ENCODE measurements around the gene AFF3. TPM values are rescaled to one million over a fixed set of nuclear protein-coding genes. Genes with fewer than 3 reads are reported as not detected.

AFF3 gene
- total RNA-seq, 3 donors from 2014 or later (not counting 1 experiment from before 2014, with no cell fraction given), result 4.6 to 9.6 (median 5.6) TPM

- Histone ChIP-seq H3K9me3 (ENCODE audit: control insufficient read depth, insufficient read depth, low read length) (no peaks in the 10 kb centered on the region), H3K4me1 (ENCODE audit: control insufficient read depth, insufficient read depth, low read length) (no peaks in the 10 kb centered on the region), H3K4me3 (ENCODE audit: low read length) (no peak overlapping the region), H3K27ac (ENCODE audit: low read length) (no peak overlapping the region), H3K27me3 (ENCODE audit: control insufficient read depth, insufficient read depth, low read length) (no peaks in the 10 kb centered on the region), H3K36me3 (ENCODE audit: control insufficient read depth, insufficient read depth, low read length) (no peaks in the 10 kb centered on the region)
- no peaks in the 10 kb centered on the region for H3K27me3 Mint-ChIP-seq (ENCODE audit: low read depth in 2 of 2)
- no peaks in the 10 kb centered on the region for H3K4me1 Mint-ChIP-seq
- TF ChIP-seq CTCF (IDR thresholded peaks at IDR 0.05), result no peak
- no peaks in the 10 kb centered on the region for H3K9me3 Mint-ChIP-seq
- DNase-seq (no peak), ATAC-seq (no peak)
- H3K27ac Mint-ChIP-seq, result no peak overlapping the region
- H3K36me3 Mint-ChIP-seq, result no peaks in the 10 kb centered on the region
- WGBS (ENCODE audit: insufficient coverage), result 93% methylated on average over 12 of the region's 12 CpGs
- intact Hi-C loops (cut with micrococcal nuclease), result no loop called here
- H3K4me3 Mint-ChIP-seq, result no peak overlapping the region
Measured at GRCh38 chr2:99675130-99675661, 467.2 kb downstream of the AFF3 start.

- Mint-ChIP-seq H3K4me1 (no peaks in the 10 kb centered on the region), H3K4me3 (no peak overlapping the region), H3K27me3 (ENCODE audit: low read depth in 2 of 2) (no peaks in the 10 kb centered on the region), H3K27ac (no peak overlapping the region), H3K36me3 (no peaks in the 10 kb centered on the region), H3K9me3 (no peaks in the 10 kb centered on the region)
- H3K4me1 ChIP-seq (ENCODE audit: control insufficient read depth, insufficient read depth, low read length), result no peaks in the 10 kb centered on the region
- ATAC-seq, result no peak
- H3K27ac ChIP-seq (ENCODE audit: low read length), result no peak overlapping the region
- TF ChIP-seq CTCF (IDR thresholded peaks at IDR 0.05), result no peak
- 95% methylated on average over 6 of the region's 8 CpGs for WGBS (ENCODE audit: insufficient coverage)
- no peak for DNase-seq
- H3K27me3 ChIP-seq (ENCODE audit: control insufficient read depth, insufficient read depth, low read length), result no peaks in the 10 kb centered on the region
- no peaks in the 10 kb centered on the region for H3K36me3 ChIP-seq (ENCODE audit: control insufficient read depth, insufficient read depth, low read length)
- no peaks in the 10 kb centered on the region for H3K9me3 ChIP-seq (ENCODE audit: control insufficient read depth, insufficient read depth, low read length)
- H3K4me3 ChIP-seq (ENCODE audit: low read length), result no peak overlapping the region
- intact Hi-C loops (cut with micrococcal nuclease), result no loop called here
Measured at GRCh38 chr2:99674090-99674489, 468.3 kb downstream of the AFF3 start.

DNA sequence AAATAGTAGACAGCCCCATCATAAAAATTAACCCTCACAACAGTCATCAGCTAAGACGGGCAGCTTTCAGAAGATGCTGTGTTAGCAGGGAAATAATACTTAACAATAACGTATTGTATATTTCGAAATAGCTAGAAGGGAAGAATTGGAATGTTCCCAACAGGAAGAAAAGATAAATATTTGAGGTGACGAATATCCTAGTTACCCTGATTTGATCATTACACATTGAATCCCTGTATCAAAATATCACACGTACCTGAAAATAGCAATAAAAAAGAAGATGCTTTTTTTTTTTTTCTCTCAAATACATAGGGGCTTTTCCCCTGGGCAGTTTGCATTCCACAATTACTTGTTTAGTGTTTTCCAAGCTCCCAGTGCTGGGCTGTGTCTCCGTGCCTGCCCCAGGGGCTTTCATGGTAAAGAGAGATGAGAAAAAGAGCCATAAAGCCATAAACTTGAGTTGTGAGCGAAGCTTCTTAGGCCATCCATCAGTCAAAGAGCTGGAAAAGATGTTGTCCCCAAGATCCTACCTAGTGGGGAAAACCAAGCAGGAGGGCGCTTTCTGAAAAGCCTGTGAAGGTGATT lies 469.5 kb downstream of the AFF3 start:
- Mint-ChIP-seq H3K27me3 (ENCODE audit: low read depth in 2 of 2) (no peaks in the 10 kb centered on the region), H3K9me3 (no peaks in the 10 kb centered on the region), H3K4me1 (no peaks in the 10 kb centered on the region), H3K36me3 (no peaks in the 10 kb centered on the region), H3K4me3 (no peak overlapping the region), H3K27ac (no peak overlapping the region)
- TF ChIP-seq CTCF (IDR thresholded peaks at IDR 0.05), result no peak
- H3K4me3 ChIP-seq (ENCODE audit: low read length), result no peak overlapping the region
- no peak overlapping the region for H3K27ac ChIP-seq (ENCODE audit: low read length)
- no peaks in the 10 kb centered on the region for H3K9me3 ChIP-seq (ENCODE audit: control insufficient read depth, insufficient read depth, low read length)
- no peaks in the 10 kb centered on the region for H3K4me1 ChIP-seq (ENCODE audit: control insufficient read depth, insufficient read depth, low read length)
- intact Hi-C loops (cut with micrococcal nuclease), result no loop called here
- no peaks in the 10 kb centered on the region for H3K36me3 ChIP-seq (ENCODE audit: control insufficient read depth, insufficient read depth, low read length)
- H3K27me3 ChIP-seq (ENCODE audit: control insufficient read depth, insufficient read depth, low read length), result no peaks in the 10 kb centered on the region
- 83% methylated on average over 5 of the region's 8 CpGs for WGBS (ENCODE audit: insufficient coverage)
- DNase-seq (no peak), ATAC-seq (no peak)

Data from natural killer cell (primary cell).